Lower leg skin (tissue), 3 donors: ENCODE data around the gene SH3BP5.

Experiments
- CTCF ChIP-seq, 3 donors: fragments of 450-650 bp; IDR thresholded peaks; one replicate each; pipeline ENCODE4 v1.5.1; 2016; ENCODE audit warnings: antibody characterized with exemption in 3 of 3, mild to moderate bottlenecking in 3 of 3, moderate library complexity in 2 of 3
- POLR2A ChIP-seq, 2 donors: fragments of 450-650 bp; IDR thresholded peaks; one replicate each; pipeline ENCODE4 v1.6.1; 2016 to 2017; ENCODE audit warnings: antibody characterized with exemption in 2 of 2, mild to moderate bottlenecking in 1 of 2, moderate library complexity in 1 of 2

- no peak for TF ChIP-seq POLR2A (IDR thresholded peaks at IDR 0.05)
- no peak for TF ChIP-seq CTCF (IDR thresholded peaks at IDR 0.05)
Measured at GRCh38 chr3:15323063-15323462, 9.3 kb downstream of the SH3BP5 start.
